Measurements from ENCODE around the gene C20orf141.

C20orf141 gene

GRCh38 chr20:2864626-2865025 lies 49.8 kb downstream of the C20orf141 start:
- H3K9ac ChIP-seq (ENCODE audit: insufficient read length) = no peak overlapping the region
- DNase-seq (ENCODE audit: low read depth, low spot score) = no peak
- H3K36me3 ChIP-seq (ENCODE audit: insufficient read depth, low read length) = peaks cover 2% of the 10 kb centered on the region; the same call in 1 of the 2 replicates
- H3K9me3 ChIP-seq (ENCODE audit: low read depth, low read length) = no peaks in the 10 kb centered on the region
- no peak overlapping the region for H3K4me3 ChIP-seq
- no peak overlapping the region for H3K27ac ChIP-seq
- TF ChIP-seq EZH2 (IDR thresholded peaks at IDR 0.05) (no peak), POLR2AphosphoS5 (IDR thresholded peaks at IDR 0.05; ENCODE audit: borderline replicate concordance, low read depth, low read length) (no peak), FOXP2 (optimal IDR thresholded peaks at IDR 0.05; ENCODE audit: control extremely low read depth, extremely low read length, insufficient read depth) (no peak)

GRCh38 chr20:2865101-2865500 lies 50.3 kb downstream of the C20orf141 start:
- Histone ChIP-seq H3K4me3 (no peak overlapping the region), H3K36me3 (ENCODE audit: insufficient read depth, low read length) (peaks cover 2% of the 10 kb centered on the region; the same call in 1 of the 2 replicates), H3K9ac (ENCODE audit: insufficient read length) (no peak overlapping the region), H3K9me3 (ENCODE audit: low read depth, low read length) (no peaks in the 10 kb centered on the region), H3K27ac (no peak overlapping the region)
- TF ChIP-seq POLR2AphosphoS5 (IDR thresholded peaks at IDR 0.05; ENCODE audit: borderline replicate concordance, low read depth, low read length) = no peak
- TF ChIP-seq FOXP2 (optimal IDR thresholded peaks at IDR 0.05; ENCODE audit: control extremely low read depth, extremely low read length, insufficient read depth) = no peak
- TF ChIP-seq EZH2 (IDR thresholded peaks at IDR 0.05) = no peak
- no peak for DNase-seq (ENCODE audit: low read depth, low spot score)

Data from SK-N-MC (cell line).